Mesenchymal stem cell (in vitro differentiated cells and primary cell): ENCODE data around the gene PLCG2.

Experiments
- DNase-seq: peaks from one replicate; pipeline ENCODE4 v3.0.0-alpha.2; 2013
- H2AFZ ChIP-seq: one replicate; pipeline ENCODE4 v1.6.1; 2013; ENCODE audit warnings: low read depth, mild to moderate bottlenecking, control low read depth, inconsistent platforms, low read length, moderate library complexity
- H2AK5ac ChIP-seq: 2 replicates; pipeline ENCODE4 v1.6.1; 2013; ENCODE audit warnings: low read length, moderate library complexity, mild to moderate bottlenecking, inconsistent platforms; ENCODE audit not compliant: severe bottlenecking
- H2BK120ac ChIP-seq: one replicate; pipeline ENCODE4 v1.6.1; 2013; ENCODE audit warnings: low read depth, mild to moderate bottlenecking, inconsistent platforms, low read length, moderate library complexity
- H2BK12ac ChIP-seq, 2 experiments: one replicate each; pipeline ENCODE4 v1.6.1; 2013; ENCODE audit warnings: inconsistent platforms in 2 of 2, low read length in 2 of 2, mild to moderate bottlenecking in 2 of 2, moderate library complexity in 2 of 2, control low read depth in 1 of 2
- H2BK15ac ChIP-seq: one replicate; pipeline ENCODE4 v1.6.1; 2013; ENCODE audit warnings: mild to moderate bottlenecking, low read depth, inconsistent platforms; ENCODE audit not compliant: poor library complexity, severe bottlenecking
- H2BK5ac ChIP-seq: 2 replicates; pipeline ENCODE4 v1.6.1; 2013; ENCODE audit warnings: low read depth, mild to moderate bottlenecking, low read length, control low read depth, inconsistent platforms; ENCODE audit not compliant: poor library complexity, severe bottlenecking
- H3K14ac ChIP-seq, 2 experiments: one replicate each; pipeline ENCODE4 v1.6.1; 2013; ENCODE audit warnings: inconsistent platforms in 2 of 2, low read length in 2 of 2, control low read depth in 1 of 2, mild to moderate bottlenecking in 1 of 2, moderate library complexity in 1 of 2
- H3K18ac ChIP-seq, 2 experiments: one replicate each; pipeline ENCODE4 v1.6.1; 2013; ENCODE audit warnings: inconsistent platforms in 2 of 2, low read length in 2 of 2, control low read depth in 1 of 2, low read depth in 1 of 2, mild to moderate bottlenecking in 1 of 2
- H3K23ac ChIP-seq, 2 experiments: one replicate each; pipeline ENCODE4 v1.6.1; 2013; ENCODE audit warnings: inconsistent platforms in 2 of 2, low read length in 2 of 2, mild to moderate bottlenecking in 2 of 2, moderate library complexity in 2 of 2, control low read depth in 1 of 2
- H3K27ac ChIP-seq: 2 replicates; pipeline ENCODE4 v1.5.1; 2013; ENCODE audit warnings: mild to moderate bottlenecking, moderate library complexity, low read length, control low read depth, inconsistent platforms; ENCODE audit not compliant: poor library complexity, severe bottlenecking
- H3K27me3 ChIP-seq, 2 experiments: 2 replicates each; pipeline versions ENCODE4 v1.6.1 to v1.7.0; 2013; ENCODE audit warnings: low read length in 2 of 2, mild to moderate bottlenecking in 2 of 2, moderate library complexity in 2 of 2, control low read depth in 1 of 2, inconsistent platforms in 1 of 2; ENCODE audit not compliant: control insufficient read depth in 1 of 2, insufficient read depth in 1 of 2
- H3K36me3 ChIP-seq, 2 experiments: 2 replicates each; pipeline versions ENCODE4 v1.6.1 to v1.7.0; 2013; ENCODE audit warnings: low read length in 2 of 2, control low read depth in 1 of 2, inconsistent platforms in 1 of 2, low read depth in 1 of 2, mild to moderate bottlenecking in 1 of 2; ENCODE audit not compliant: insufficient read depth in 2 of 2, control insufficient read depth in 1 of 2
- H3K4ac ChIP-seq, 2 experiments: one replicate each; pipeline ENCODE4 v1.6.1; 2013; ENCODE audit warnings: inconsistent platforms in 2 of 2, low read length in 2 of 2, mild to moderate bottlenecking in 2 of 2, moderate library complexity in 2 of 2, control low read depth in 1 of 2, low read depth in 1 of 2
- H3K4me1 ChIP-seq: 2 replicates; pipeline ENCODE4 v1.6.1; 2013; ENCODE audit warnings: low read depth, low read length, control low read depth; ENCODE audit not compliant: control insufficient read depth, insufficient read depth
- H3K4me2 ChIP-seq: 2 replicates; pipeline ENCODE4 v1.6.1; 2013; ENCODE audit warnings: low read length, mild to moderate bottlenecking, inconsistent platforms; ENCODE audit not compliant: poor library complexity, severe bottlenecking
- H3K4me3 ChIP-seq, 2 experiments: 2 replicates each; pipeline versions ENCODE4 v1.5.1 to v1.7.0; 2013; ENCODE audit warnings: low read length in 2 of 2, mild to moderate bottlenecking in 2 of 2, control low read depth in 1 of 2, low read depth in 1 of 2; ENCODE audit not compliant: insufficient read depth in 1 of 2
- H3K79me1 ChIP-seq: replicated peaks from 2 replicates; pipeline ENCODE4 v1.6.1; 2013; ENCODE audit warnings: mild to moderate bottlenecking, control low read depth, low read length, inconsistent platforms; ENCODE audit not compliant: poor library complexity, severe bottlenecking
- H3K9ac ChIP-seq: 2 replicates; pipeline ENCODE4 v1.7.0; 2013; ENCODE audit warnings: mild to moderate bottlenecking, low read length, moderate library complexity
- H3K9me3 ChIP-seq: 2 replicates; pipeline ENCODE4 v1.7.0; 2013; ENCODE audit warnings: mild to moderate bottlenecking, low read length; ENCODE audit not compliant: control insufficient read depth
- H4K8ac ChIP-seq: one replicate; pipeline ENCODE4 v1.6.1; 2013; ENCODE audit warnings: inconsistent platforms, mild to moderate bottlenecking, low read length, moderate library complexity
- H4K91ac ChIP-seq: one replicate; pipeline ENCODE4 v1.6.1; 2013; ENCODE audit warnings: mild to moderate bottlenecking, low read length, inconsistent platforms
- WGBS: methylation state at CpG from one replicate; pipeline ENCODE4 v1.1.7; 2013; ENCODE audit warnings: mixed read lengths; 5-methylcytosine and 5-hydroxymethylcytosine counted together

Gene PLCG2

DNA sequence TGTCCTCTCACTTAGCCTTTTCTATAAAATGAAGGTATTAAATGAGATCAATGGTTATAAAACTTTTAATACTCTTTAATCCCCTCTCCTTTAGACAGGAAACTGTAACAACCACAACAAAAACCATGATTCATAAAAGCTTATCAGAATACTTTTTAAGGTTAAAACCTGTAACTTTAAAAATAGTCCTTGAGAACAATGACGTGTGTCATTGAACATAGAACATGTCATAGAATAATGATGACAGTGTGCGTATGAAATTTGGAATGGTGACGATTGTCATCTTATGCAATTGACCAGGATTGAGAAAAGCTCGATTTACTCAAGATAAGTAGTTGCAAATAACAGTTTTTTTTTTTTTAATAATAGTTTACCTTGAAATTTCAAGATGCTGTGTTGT is 94.1 kb downstream of the PLCG2 start:
- Histone ChIP-seq H2AFZ (no peak overlapping the region), H2BK15ac (no peak overlapping the region), H3K4me2 (no peak overlapping the region), H2AK5ac (no peak overlapping the region), H3K18ac (no peak overlapping the region), H2BK12ac (no peak overlapping the region), H3K4me1 (peaks cover 2% of the 10 kb centered on the region), H3K23ac (no peak overlapping the region), H4K8ac (no peak overlapping the region), H3K36me3 (no peaks in the 10 kb centered on the region), H4K91ac (no peak overlapping the region), H3K4ac (no peak overlapping the region), H3K4me3 (no peak overlapping the region), H3K27me3 (peaks cover 10 to 12% of the 10 kb centered on the region in 2 experiments), H3K79me1 (no peaks in the 10 kb centered on the region), H3K9ac (no peak overlapping the region), H2BK120ac (no peak overlapping the region), H3K14ac (no peak overlapping the region), H3K9me3 (no peaks in the 10 kb centered on the region), H2BK5ac (no peak overlapping the region), H3K27ac (no peak overlapping the region)
- DNase-seq = no peak
- WGBS = 88% methylated on average over 4 of the region's 4 CpGs

DNA sequence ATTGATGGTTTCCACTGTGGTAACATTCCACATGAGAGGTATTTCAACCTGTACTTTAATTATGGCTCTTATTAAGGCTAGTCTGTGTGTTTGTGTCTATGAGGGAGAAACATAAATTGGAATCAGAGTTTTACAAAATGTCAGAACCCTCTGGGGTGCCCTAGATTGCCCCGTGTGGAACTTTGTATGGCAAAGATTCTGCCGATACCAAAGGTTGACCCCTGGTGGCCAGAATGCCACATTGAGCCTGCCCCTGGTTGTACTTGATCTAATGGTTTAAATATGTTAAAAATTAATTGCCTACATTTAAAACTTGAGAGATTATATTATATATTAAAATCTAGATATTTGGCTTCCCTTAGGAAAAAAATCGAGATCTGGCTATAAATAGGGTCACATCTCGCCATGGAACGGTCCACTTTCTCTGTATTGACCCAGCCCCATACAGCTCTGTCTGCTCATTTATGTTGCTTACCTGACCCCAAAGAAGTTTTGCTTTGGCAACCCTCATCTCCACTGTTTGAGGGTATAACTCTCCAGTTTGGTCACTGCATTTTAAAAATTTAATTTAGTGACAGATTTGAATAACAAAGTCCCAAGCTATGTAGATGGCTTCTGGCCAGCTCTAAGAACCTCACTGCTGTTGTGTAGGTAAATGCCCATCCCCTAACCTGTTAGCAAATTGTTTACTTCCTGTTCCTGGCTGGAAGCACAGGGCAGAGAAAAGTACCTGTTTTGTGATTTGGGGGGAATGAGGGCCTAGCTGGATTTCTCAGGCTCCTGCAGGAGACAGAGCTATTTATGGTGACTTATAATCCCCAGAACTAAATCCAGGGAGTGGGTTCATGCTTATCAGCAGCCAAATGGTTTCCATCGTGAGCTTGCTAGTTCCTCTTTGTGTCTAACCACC is 95.0 kb downstream of the PLCG2 start:
- Histone ChIP-seq H4K91ac (no peak overlapping the region), H3K4ac (no peak overlapping the region), H3K27me3 (peaks cover 18 to 20% of the 10 kb centered on the region in 2 experiments), H3K9me3 (no peaks in the 10 kb centered on the region), H4K8ac (no peak overlapping the region), H3K79me1 (no peaks in the 10 kb centered on the region), H2AFZ (no peak overlapping the region), H2BK12ac (no peak overlapping the region), H3K9ac (no peak overlapping the region), H3K23ac (no peak overlapping the region), H3K4me3 (no peak overlapping the region), H3K4me1 (peaks cover 2% of the 10 kb centered on the region), H3K36me3 (no peaks in the 10 kb centered on the region), H2BK120ac (no peak overlapping the region), H2BK15ac (no peak overlapping the region), H3K14ac (no peak overlapping the region), H2BK5ac (no peak overlapping the region), H3K4me2 (no peak overlapping the region), H3K18ac (no peak overlapping the region), H3K27ac (no peak overlapping the region), H2AK5ac (no peak overlapping the region)
- DNase-seq = peak; percentile 40
- 20% methylated on average over 4 of the region's 6 CpGs for WGBS

DNA sequence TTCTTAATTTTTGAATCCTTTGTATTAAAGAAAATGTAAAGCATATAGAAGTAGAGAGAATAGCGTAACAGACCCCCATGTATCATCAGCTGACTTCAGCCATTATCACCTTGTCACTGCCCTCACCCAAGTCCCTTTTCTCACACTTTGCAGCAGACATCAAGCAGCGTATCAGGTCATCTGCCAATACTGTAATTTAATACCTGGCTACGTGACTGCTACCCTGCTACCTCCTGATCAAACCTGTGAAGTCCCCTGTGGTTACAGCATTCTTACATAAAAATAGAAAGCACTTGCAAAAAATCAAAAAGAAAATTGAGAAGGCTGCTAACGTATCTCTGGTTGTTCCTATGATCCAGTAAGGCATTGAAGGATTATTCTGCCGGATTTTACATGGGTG is 96.4 kb downstream of the PLCG2 start:
- H2AK5ac ChIP-seq = no peak overlapping the region
- no peaks in the 10 kb centered on the region for H3K9me3 ChIP-seq
- no peak for DNase-seq
- H3K79me1 ChIP-seq = no peaks in the 10 kb centered on the region
- H3K18ac ChIP-seq = no peak overlapping the region
- no peak overlapping the region for H3K4me3 ChIP-seq
- no peaks in the 10 kb centered on the region for H3K36me3 ChIP-seq
- H2BK5ac ChIP-seq = no peak overlapping the region
- peaks cover 2% of the 10 kb centered on the region for H3K4me1 ChIP-seq
- H3K4me2 ChIP-seq = no peak overlapping the region
- H2AFZ ChIP-seq = no peak overlapping the region
- no peak overlapping the region for H3K27ac ChIP-seq
- H3K4ac ChIP-seq = no peak overlapping the region
- no peak overlapping the region for H4K91ac ChIP-seq
- H3K27me3 ChIP-seq = peaks cover 16 to 22% of the 10 kb centered on the region in 2 experiments
- no peak overlapping the region for H2BK120ac ChIP-seq
- no peak overlapping the region for H3K9ac ChIP-seq
- no peak overlapping the region for H4K8ac ChIP-seq
- H3K14ac ChIP-seq = no peak overlapping the region
- no peak overlapping the region for H2BK12ac ChIP-seq
- 59% methylated on average over 5 of the region's 5 CpGs for WGBS
- no peak overlapping the region for H2BK15ac ChIP-seq
- no peak overlapping the region for H3K23ac ChIP-seq

DNA sequence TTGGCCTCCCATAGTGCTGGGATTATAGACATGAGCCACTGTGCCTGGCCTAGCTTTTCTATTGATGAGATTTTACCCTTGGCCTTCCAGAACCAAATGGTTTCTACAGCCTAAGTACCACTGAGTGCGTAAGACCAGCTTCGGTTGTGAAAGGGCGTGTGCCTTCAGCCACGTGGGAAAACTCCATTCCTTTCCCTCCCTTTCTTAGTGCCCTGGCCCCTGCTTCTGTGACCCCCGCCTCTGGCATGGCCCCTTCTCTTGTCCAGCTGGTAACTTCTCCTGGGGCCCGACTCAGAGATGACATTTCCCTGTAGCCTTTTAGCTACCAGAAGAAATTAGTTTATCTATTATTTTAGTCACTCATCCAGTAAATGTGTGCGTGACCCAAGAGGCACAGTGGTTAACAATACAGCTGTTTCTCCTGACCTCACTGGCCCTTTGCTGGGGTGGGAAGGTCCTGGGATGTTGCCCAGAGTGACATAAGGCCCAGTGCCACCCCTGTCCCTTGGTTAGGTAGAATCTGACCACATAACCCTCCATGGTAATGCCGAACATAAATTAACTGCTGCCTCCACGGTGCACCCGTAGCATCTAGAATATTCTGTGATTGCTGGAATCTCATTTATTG is 97.3 kb downstream of the PLCG2 start:
- Histone ChIP-seq H3K23ac (no peak overlapping the region), H2AK5ac (no peak overlapping the region), H3K14ac (no peak overlapping the region), H3K4ac (no peak overlapping the region), H3K18ac (no peak overlapping the region), H2BK5ac (no peak overlapping the region), H2BK120ac (no peak overlapping the region), H3K4me1 (peaks cover 2% of the 10 kb centered on the region), H3K27me3 (peaks cover 15 to 26% of the 10 kb centered on the region in 2 experiments), H4K8ac (no peak overlapping the region), H3K36me3 (no peaks in the 10 kb centered on the region), H2AFZ (no peak overlapping the region), H3K9me3 (no peaks in the 10 kb centered on the region), H3K4me2 (no peak overlapping the region), H2BK12ac (no peak overlapping the region), H3K9ac (no peak overlapping the region), H3K27ac (no peak overlapping the region), H2BK15ac (no peak overlapping the region), H4K91ac (no peak overlapping the region), H3K4me3 (no peak overlapping the region), H3K79me1 (no peaks in the 10 kb centered on the region)
- WGBS = 87% methylated on average over 10 of the region's 10 CpGs
- no peak for DNase-seq
